NCI-H128 (cell line): Measurements from ENCODE around the gene SAMD11.

Source experiments
- DNase-seq: peaks from one replicate; lab custom pipeline; 2025; ENCODE audit not compliant: unreplicated experiment; lab: John Stamatoyannopoulos, UW

Gene SAMD11

DNA sequence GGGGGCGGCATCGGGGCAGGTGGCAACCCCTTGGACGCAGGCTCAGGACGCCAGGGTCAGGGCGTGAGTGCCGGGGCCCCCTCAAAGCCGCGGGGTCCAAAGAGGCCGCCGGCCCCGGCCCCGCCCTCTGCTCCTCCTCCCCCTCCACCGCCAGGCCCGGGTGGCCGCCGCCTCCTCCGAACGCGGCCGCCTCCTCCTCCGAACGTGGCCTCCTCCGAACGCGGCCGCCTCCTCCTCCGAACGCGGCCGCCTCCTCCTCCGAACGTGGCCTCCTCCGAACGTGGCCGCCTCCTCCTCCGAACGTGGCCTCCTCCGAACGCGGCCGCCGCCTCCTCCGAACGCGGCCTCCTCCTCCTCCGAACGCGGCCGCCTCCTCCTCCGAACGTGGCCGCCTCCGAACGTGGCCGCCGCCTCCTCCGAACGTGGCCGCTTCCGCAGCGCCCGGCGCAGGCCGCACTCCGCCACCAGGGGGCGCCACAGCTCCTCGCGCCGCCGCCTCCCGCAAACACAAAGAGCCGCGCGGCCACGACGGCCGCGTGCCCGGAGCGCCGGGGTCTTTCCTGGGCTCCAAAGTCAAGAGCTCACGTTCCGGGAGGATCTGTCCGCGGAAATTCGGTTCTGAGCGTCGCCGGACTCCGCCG lies 19.3 kb upstream of the SAMD11 start:
- DNase-seq = peak; percentile 66

DNA sequence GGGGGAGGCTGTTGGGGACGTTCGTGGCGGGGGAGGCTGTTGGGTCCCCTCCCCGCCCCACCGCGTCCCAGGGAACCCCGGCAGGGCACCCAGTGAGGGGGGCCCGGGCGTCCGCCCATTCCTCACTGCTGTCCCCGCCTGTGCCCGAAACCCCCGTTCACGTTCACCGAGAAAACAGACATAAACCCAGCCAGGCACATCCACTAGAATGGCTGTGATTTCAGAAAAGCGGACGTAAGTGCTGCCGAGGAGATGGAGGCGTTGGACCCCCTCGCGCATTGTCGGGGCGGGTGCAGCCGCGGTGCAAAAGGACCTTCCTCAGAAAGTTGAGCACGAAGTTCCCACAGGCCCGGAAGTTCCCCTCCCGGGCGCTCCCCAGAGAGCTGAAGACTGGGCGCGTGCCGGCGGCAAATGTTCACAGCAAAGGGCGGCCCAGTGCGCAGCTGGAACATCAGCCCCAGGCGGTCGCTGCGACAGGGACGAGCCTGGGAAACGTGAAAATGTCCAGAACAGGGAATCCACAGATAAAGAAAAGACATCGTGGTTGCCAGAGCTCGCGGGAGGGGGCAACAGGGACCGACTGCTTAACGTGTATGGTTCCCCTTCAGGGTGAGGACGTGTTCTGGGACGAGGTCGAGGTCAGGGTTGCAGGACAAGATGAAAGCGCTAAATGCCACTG lies 18.5 kb upstream of the SAMD11 start:
- no peak for DNase-seq

- DNase-seq = no peak
Observed at GRCh38 chr1:905811-906599, 17.7 kb upstream of the SAMD11 start.

GRCh38 chr1:906600-907420 lies 16.9 kb upstream of the SAMD11 start:
- DNase-seq = no peak

- no peak for DNase-seq
Observed at GRCh38 chr1:907611-908451, 15.9 kb upstream of the SAMD11 start.

DNA sequence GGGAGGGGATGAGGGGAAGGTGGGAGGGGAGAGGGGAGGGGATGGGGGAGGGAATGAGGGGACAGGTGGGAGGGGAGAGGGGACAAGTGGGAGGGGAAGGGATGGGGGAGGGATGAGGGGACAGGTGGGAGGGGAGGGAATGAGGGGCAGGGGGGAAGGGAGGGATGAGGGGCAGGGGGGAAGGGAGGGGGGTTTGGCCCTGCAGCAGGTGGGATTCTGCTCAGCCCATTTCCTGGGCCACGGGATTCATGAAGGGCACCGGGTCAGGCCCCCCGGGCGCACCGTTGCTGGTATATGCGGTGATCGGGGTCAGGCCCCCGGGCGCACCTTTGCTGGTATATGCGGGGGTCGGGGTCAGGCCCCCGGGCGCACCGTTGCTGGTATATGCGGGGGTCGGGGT lies 15.1 kb upstream of the SAMD11 start:
- DNase-seq = no peak

DNA sequence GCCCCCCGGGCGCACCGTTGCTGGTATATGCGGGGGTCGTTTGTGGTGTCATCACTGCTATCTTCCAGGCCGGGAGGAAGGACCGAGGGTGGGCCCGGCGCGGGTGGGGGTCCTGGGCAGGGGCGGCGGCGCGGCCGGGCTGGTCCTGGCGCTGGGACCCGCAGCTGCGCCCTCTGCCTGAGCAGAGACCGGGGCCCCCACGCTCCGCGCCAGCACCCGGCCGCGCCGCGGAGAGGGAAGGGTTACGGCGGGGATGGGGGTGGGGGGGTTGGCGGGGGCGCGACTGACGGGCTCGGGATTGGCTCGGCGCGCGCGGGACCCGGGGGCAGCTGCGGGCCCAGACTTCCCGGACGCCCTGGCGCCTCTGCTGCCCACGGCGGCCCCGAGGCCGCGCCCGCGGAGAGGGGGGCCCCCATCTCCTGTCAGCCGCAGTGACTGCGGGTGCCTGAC lies 13.8 kb upstream of the SAMD11 start:
- no peak for DNase-seq

DNA sequence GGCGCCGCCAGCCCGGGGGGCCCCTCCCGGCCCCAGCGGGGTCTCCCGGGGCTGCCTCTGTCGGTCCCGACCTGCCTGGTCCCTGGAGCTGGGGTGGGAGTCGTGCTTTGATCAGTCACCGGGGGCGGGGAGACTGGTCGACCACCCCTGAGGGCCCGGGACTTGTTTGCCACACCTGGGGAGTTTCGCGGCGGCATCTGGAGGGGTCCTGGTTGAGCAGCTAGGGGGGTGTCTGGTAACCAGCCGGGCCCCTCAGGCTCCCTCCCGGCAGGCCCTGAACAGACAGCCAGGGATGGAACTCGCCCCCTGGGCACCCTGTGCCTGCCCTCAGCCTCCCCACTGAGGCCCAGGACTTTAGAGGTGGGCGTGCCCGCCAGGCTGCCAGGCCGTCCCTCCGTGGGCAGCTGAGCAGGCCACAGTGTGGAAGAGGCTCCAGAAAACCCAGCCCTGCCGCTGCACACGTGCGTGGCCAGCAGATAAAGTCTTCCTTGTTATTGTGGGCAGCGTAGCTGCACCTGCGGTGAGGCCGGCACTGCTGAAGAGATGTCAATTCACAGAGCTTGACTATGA lies 13.3 kb upstream of the SAMD11 start:
- DNase-seq = no peak

DNA sequence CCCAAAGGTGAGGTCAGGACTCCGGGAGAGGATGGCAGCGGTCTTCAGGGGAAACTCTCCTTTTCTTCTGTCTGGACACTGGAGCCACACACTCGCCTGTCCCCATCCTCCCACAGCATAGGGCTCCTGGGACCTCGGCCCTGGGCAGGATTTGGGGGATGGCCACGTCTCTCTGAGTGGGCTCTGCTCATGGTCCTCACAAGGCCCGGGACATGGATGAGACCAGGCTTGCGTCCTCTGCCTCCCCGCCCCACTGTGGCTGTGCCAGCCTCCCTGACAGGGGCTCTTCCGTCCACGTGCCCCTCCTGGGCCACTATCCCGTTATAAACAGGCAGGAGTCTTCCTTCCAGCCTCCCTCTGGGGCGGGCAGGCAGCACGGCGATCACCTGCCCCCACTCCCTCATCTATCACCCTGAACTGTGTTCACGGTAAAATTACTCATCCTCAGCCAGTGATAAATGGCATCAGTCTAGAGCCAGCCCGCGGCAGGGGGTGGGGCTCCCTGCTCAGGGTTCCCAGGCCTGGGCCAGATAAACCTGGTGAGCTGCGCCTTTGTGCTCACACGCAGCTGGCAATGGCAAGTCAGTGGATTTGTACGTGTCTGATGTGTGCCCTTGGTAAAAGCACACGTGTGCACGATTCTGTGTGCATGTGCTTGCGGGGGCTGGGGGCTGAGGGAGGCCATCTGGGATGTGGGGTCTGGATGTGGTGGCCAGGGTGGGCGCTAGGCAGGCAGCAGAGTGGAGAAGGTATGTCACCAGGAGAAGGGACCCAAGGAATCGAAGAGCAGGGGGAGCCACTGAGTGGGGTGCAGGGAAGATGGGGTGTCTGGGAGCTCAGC lies 12.6 kb upstream of the SAMD11 start:
- DNase-seq = no peak

- no peak for DNase-seq
Observed at GRCh38 chr1:911875-912739, 11.6 kb upstream of the SAMD11 start.

- DNase-seq = no peak
Observed at GRCh38 chr1:912740-913301, 10.9 kb upstream of the SAMD11 start.

DNA sequence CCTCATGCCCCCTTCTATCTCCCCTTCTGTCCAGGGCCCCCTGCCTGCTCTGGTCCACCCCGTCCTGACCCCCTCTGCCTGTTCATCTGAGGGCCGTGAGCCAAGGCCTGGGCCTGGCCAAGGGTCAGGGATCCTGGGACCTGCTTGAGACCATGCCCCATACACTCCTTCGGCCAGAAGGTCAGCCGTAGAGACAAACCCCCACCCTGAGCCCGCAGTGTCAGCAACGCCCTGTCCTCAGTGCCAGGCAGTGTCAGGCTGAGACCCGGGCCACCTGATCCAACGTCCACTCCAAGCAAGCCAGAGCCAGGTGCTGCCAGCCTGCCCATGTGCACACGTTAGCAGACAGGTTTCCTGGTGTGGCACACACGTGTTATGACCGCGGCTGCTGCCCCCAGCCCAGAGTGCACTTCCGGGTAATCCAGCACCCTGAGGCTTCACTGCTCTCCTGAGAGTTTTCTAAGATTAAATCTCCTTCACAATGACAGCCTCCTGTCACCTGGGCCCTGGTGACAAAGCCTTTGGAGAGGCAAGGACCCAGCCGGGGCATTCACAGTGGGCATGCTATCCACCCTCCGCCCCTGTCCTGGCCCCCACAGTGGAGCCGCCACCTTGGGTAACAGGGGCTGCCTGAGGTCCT lies 10.1 kb upstream of the SAMD11 start:
- DNase-seq = no peak

DNA sequence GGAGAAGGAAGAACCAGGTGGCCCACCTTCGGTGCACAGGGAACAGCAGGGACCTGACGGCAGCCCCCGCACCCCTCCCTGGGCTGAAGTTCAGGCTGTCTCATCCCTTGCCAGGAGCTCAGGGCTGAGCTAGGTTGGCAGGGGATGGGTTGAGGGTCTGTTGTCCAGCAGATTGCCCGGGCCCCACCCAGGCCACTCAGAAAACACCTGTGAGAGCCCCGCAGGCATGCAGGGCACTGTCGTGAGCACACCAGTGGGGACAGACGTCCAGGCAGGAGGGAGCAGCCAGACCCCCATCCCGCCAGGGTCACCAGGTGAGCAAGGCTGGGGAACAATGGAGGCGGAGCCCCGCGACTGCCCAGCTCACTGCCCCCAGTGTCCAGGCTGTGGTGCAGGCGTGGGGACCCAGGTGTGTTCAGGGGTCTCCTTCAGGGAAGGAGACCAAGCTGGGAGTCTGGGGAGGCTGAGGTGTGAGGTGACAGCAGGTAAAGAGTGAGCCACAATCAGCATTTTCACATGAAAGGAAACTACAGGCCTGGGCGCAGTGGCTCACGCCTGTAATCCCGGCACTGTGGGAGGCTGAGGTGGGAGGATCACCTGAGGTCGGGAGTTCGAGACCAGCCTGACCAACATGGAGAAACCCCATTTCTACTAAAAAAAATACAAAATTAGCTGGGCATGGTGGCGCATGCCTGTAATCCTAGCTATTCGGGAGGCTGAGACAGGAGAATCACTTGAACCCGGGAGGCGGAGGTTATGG lies 9.4 kb upstream of the SAMD11 start:
- no peak for DNase-seq

- DNase-seq = no peak
Observed at GRCh38 chr1:914891-915280, 8.8 kb upstream of the SAMD11 start.

- DNase-seq = no peak
Observed at GRCh38 chr1:915295-916172, 8.2 kb upstream of the SAMD11 start.
